ENCODE measurements around the gene NRARP. TPM values are rescaled to one million over a fixed set of nuclear protein-coding genes. Genes with fewer than 3 reads are reported as not detected.

Gene NRARP
- total and polyA plus RNA-seq, 2 donors (not counting 1 experiment from before 2014, with no cell fraction given) = 5.7 to 11.5 TPM

- Histone ChIP-seq H3K79me2 (ENCODE audit: control insufficient read depth, insufficient read depth, low read length) (no peaks in the 10 kb centered on the region), H3K36me3 (replicated peaks in 1 of 2; ENCODE audit: control extremely low read depth in 1 of 2, control insufficient read depth in 1 of 2, extremely low read depth in 1 of 2, insufficient read depth in 2 of 2, low read length in 1 of 2) (no peaks in the 10 kb centered on the region), H3K9me3 (ENCODE audit: control extremely low read depth in 1 of 3, control insufficient read depth in 2 of 3, insufficient read depth in 1 of 3, low read length in 2 of 3) (peaks cover 0 to 10% (median 0%) of the 10 kb centered on the region in 3 donors), H4K20me1 (ENCODE audit: control insufficient read depth, insufficient read depth, low read length, poor library complexity, severe bottlenecking) (no peaks in the 10 kb centered on the region), H3K27me3 (replicated peaks in 1 of 4; ENCODE audit: control extremely low read depth in 1 of 4, control insufficient read depth in 3 of 4, insufficient read depth in 4 of 4, low read length in 3 of 4) (peaks cover 0 to 11% (median 4%) of the 10 kb centered on the region in 4 experiments), H2AFZ (ENCODE audit: insufficient read depth, low read depth, low read length, poor library complexity, severe bottlenecking) (no peak overlapping the region), H3K9ac (ENCODE audit: low read length) (no peak overlapping the region), H3K27ac (ENCODE audit: low read length in 2 of 2) (no peak overlapping the region), H3K4me3 (ENCODE audit: control extremely low read depth in 1 of 5, extremely low read depth in 1 of 5, insufficient read depth in 1 of 5, low read depth in 2 of 5, low read length in 4 of 5) (no peak overlapping the region), H3K4me2 (replicated peaks; ENCODE audit: low read depth, low read length, poor library complexity, severe bottlenecking) (no peak overlapping the region), H3K4me1 (ENCODE audit: control insufficient read depth in 2 of 2, insufficient read depth in 2 of 2, low read length in 2 of 2) (peaks cover 25 to 35% of the 10 kb centered on the region in 2 donors)
- DNase-seq = peak; percentile 13
- H3K4me3 Mint-ChIP-seq = no peak overlapping the region
- no peak overlapping the region for H3K27ac Mint-ChIP-seq
- no peaks in the 10 kb centered on the region for H3K27me3 Mint-ChIP-seq
- peaks cover 13% of the 10 kb centered on the region for H3K4me1 Mint-ChIP-seq
- H3K9me3 Mint-ChIP-seq (ENCODE audit: insufficient read depth) = no peaks in the 10 kb centered on the region
- no peak for ATAC-seq (ENCODE audit: low read depth)
- intact Hi-C loops (cut with micrococcal nuclease) = no loop called here
- ChIA-PET POLR2A (no interaction called here), CTCF (no interaction called here)
- TF ChIP-seq CTCF (IDR thresholded peaks at IDR 0.05) (no peak), EZH2 (IDR thresholded peaks at IDR 0.05; ENCODE audit: borderline replicate concordance, insufficient read depth, low read depth, low read length, poor library complexity, severe bottlenecking) (no peak)
- WGBS (ENCODE audit: insufficient coverage) = 88% methylated on average over 17 of the region's 24 CpGs
Measured at GRCh38 chr9:137317718-137318511, 15.8 kb upstream of the NRARP start.

- Histone ChIP-seq H3K27me3 (replicated peaks in 1 of 4; ENCODE audit: control extremely low read depth in 1 of 4, control insufficient read depth in 3 of 4, insufficient read depth in 4 of 4, low read length in 3 of 4) (peaks cover 0 to 11% (median 4%) of the 10 kb centered on the region in 4 experiments), H3K79me2 (ENCODE audit: control insufficient read depth, insufficient read depth, low read length) (no peaks in the 10 kb centered on the region), H4K20me1 (ENCODE audit: control insufficient read depth, insufficient read depth, low read length, poor library complexity, severe bottlenecking) (no peaks in the 10 kb centered on the region), H3K36me3 (replicated peaks in 1 of 2; ENCODE audit: control extremely low read depth in 1 of 2, control insufficient read depth in 1 of 2, extremely low read depth in 1 of 2, insufficient read depth in 2 of 2, low read length in 1 of 2) (no peaks in the 10 kb centered on the region), H3K9me3 (ENCODE audit: control extremely low read depth in 1 of 3, control insufficient read depth in 2 of 3, insufficient read depth in 1 of 3, low read length in 2 of 3) (peaks cover 0 to 10% (median 0%) of the 10 kb centered on the region in 3 donors), H3K4me2 (replicated peaks; ENCODE audit: low read depth, low read length, poor library complexity, severe bottlenecking) (peak overlapping the region; percentile 77), H3K27ac (ENCODE audit: low read length in 2 of 2) (no peak overlapping the region), H3K9ac (ENCODE audit: low read length) (no peak overlapping the region), H2AFZ (ENCODE audit: insufficient read depth, low read depth, low read length, poor library complexity, severe bottlenecking) (peak overlapping the region; percentile 74), H3K4me1 (ENCODE audit: control insufficient read depth in 2 of 2, insufficient read depth in 2 of 2, low read length in 2 of 2) (peaks cover 25 to 35% of the 10 kb centered on the region in 2 donors), H3K4me3 (ENCODE audit: control extremely low read depth in 1 of 5, extremely low read depth in 1 of 5, insufficient read depth in 1 of 5, low read depth in 2 of 5, low read length in 4 of 5) (no peak overlapping the region)
- DNase-seq = no peak
- ChIA-PET CTCF (interaction anchor here (1.9 to 2.6 kb wide), 2 partner anchors 13 to 15 kb away, joined by 7 to 12 read pairs; partner anchors contain the start of gene NRARP), POLR2A (no interaction called here)
- TF ChIP-seq EZH2 (IDR thresholded peaks at IDR 0.05; ENCODE audit: borderline replicate concordance, insufficient read depth, low read depth, low read length, poor library complexity, severe bottlenecking) (no peak), CTCF (IDR thresholded peaks at IDR 0.05) (no peak)
- intact Hi-C loops (cut with micrococcal nuclease) = no loop called here
- ATAC-seq (ENCODE audit: low read depth) = no peak
- H3K4me3 Mint-ChIP-seq = peak overlapping the region; percentile 29
- peaks cover 13% of the 10 kb centered on the region for H3K4me1 Mint-ChIP-seq
- 95% methylated on average over 18 of the region's 19 CpGs for WGBS (ENCODE audit: insufficient coverage)
- H3K9me3 Mint-ChIP-seq (ENCODE audit: insufficient read depth) = no peaks in the 10 kb centered on the region
- H3K27me3 Mint-ChIP-seq = no peaks in the 10 kb centered on the region
- no peak overlapping the region for H3K27ac Mint-ChIP-seq
Measured at GRCh38 chr9:137317021-137317717, 15.1 kb upstream of the NRARP start.
